Right renal cortex interstitium (tissue), 3 donors: ENCODE results near the gene CPM. TPM values are rescaled to one million over a fixed set of nuclear protein-coding genes. Genes with fewer than 3 reads are reported as not detected.
"Not testable (repeated sequence)": the region's sequence is repeated elsewhere in the genome, so short reads cannot be mapped to it uniquely, and the experiment has no call there.

ENCODE experiments used
- DNase-seq, 3 donors: peaks; one replicate each; pipeline ENCODE4 v3.0.0-alpha.2; 2013; ENCODE audit warnings: low read depth in 3 of 3, low spot score in 2 of 3
- polyA plus RNA-seq, 3 donors: library from polyadenylated mRNA; unstranded; fragments of 120-200 nt; gene quantifications; one replicate each; pipeline ENCODE4 v1.2.1, GENCODE V29; 2013; ENCODE audit not compliant: insufficient read length in 3 of 3

The CPM gene
- polyA plus RNA-seq, 3 donors, result 25.4 to 29.3 (median 26.0) TPM

GRCh38 chr12:68833508-68833907, 99.5 kb downstream of the CPM start:
- DNase-seq, result no peak

- DNase-seq, result no peak
These were observed 100.5 kb downstream of the CPM start for GRCh38 chr12:68832504-68832867.

GRCh38 chr12:68831751-68832503, 101.0 kb downstream of the CPM start:
- DNase-seq, result no peak

GRCh38 chr12:68831272-68831671, 101.7 kb downstream of the CPM start:
- no peak for DNase-seq

GRCh38 chr12:68828672-68829068, 104.3 kb downstream of the CPM start:
- no peak for DNase-seq

- no peak for DNase-seq
These were observed 104.9 kb downstream of the CPM start for GRCh38 chr12:68827895-68828671.

- no peak for DNase-seq
These were observed 107.3 kb downstream of the CPM start for GRCh38 chr12:68825569-68826217.

GRCh38 chr12:68824597-68825250, 108.2 kb downstream of the CPM start:
- no peak for DNase-seq

GRCh38 chr12:68824131-68824530, 108.8 kb downstream of the CPM start:
- no peak for DNase-seq

- no peak for DNase-seq
These were observed 109.3 kb downstream of the CPM start for GRCh38 chr12:68823696-68824095.

GRCh38 chr12:68821357-68822188, 111.4 kb downstream of the CPM start:
- no peak for DNase-seq

- not testable (repeated sequence) for DNase-seq
These were observed 113.5 kb downstream of the CPM start for GRCh38 chr12:68819481-68819880.

GRCh38 chr12:68815928-68816800, 116.8 kb downstream of the CPM start:
- no peak for DNase-seq

- DNase-seq, result no peak
These were observed 117.6 kb downstream of the CPM start for GRCh38 chr12:68815232-68815927.

GRCh38 chr12:68814490-68815231, 118.3 kb downstream of the CPM start:
- no peak for DNase-seq

- DNase-seq, result no peak
These were observed 119.8 kb downstream of the CPM start for GRCh38 chr12:68813242-68813593.

- DNase-seq, result no peak
These were observed 120.3 kb downstream of the CPM start for GRCh38 chr12:68812553-68813241.
